ENCODE results near the gene MAFG. TPM values are rescaled to one million over a fixed set of nuclear protein-coding genes. Genes with fewer than 3 reads are reported as not detected.

The MAFG gene
- total and polyA plus RNA-seq, 2 donors (not counting 3 experiments of a cell fraction or from before 2014, with no cell fraction given) = 27.6 to 35.0 TPM

DNA sequence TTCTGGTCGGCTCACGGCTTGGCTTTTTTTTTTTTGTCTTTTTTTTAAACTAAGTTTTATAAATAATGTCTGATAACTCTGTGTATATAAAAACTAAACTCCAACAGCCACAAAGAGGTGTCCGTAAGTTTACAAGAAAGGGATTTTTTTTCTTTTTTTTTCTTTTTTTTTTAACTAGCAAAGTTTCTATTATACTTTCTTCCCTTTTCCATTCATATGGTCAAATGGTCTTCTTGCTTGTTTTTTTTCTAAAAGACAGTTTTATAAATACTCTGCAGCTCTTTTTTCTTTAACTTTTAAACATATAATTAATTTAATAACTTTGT lies 6.0 kb downstream of the MAFG start:
- intact Hi-C loops (cut with micrococcal nuclease) (no loop called here), dilution Hi-C loops (cut with MboI; ENCODE audit: extremely low pct_ligation_motif_present, low sequenced_read_pairs) (no loop called here)
- Histone ChIP-seq H4K20me1 (replicated peaks; ENCODE audit: control insufficient read depth, extremely low read depth, insufficient read depth, low read length) (no peaks in the 10 kb centered on the region), H3K9me1 (replicated peaks; ENCODE audit: control insufficient read depth, extremely low read depth, insufficient read depth, low read length) (no peaks in the 10 kb centered on the region), H3K27ac (ENCODE audit: insufficient read depth, low read depth, low read length) (no peak overlapping the region), H2AFZ (ENCODE audit: low read depth, low read length) (no peak overlapping the region), H3K4me2 (ENCODE audit: insufficient read depth, low read length) (no peak overlapping the region), H3K79me2 (ENCODE audit: control insufficient read depth, insufficient read depth, low read length) (peaks cover 73% of the 10 kb centered on the region), H3K4me1 (ENCODE audit: control insufficient read depth, extremely low read depth, insufficient read depth, low read length) (peaks cover 24% of the 10 kb centered on the region), H3K36me3 (ENCODE audit: control insufficient read depth in 2 of 2, extremely low read depth in 1 of 2, insufficient read depth in 2 of 2, low read length in 2 of 2) (peaks cover 0 to 26% of the 10 kb centered on the region in 2 experiments), H3K9ac (replicated peaks; ENCODE audit: extremely low read depth, insufficient read depth, low read length) (no peak overlapping the region), H3K27me3 (ENCODE audit: control insufficient read depth in 2 of 2, insufficient read depth in 2 of 2, low read length in 2 of 2) (no peaks in the 10 kb centered on the region), H3K9me3 (replicated peaks; ENCODE audit: control insufficient read depth, insufficient read depth, low read length) (no peaks in the 10 kb centered on the region), H3K4me3 (replicated peaks in 1 of 3; ENCODE audit: insufficient read depth in 1 of 3, low read depth in 1 of 3, low read length in 3 of 3) (no peak overlapping the region)
- CTCF ChIA-PET = no interaction called here
- FAIRE-seq (no peak), DNase-seq (ENCODE audit: low read depth, low spot score) (no peak)
- TF ChIP-seq JUN (IDR thresholded peaks at IDR 0.05; ENCODE audit: borderline replicate concordance, insufficient read depth, insufficient read length, low read depth) (no peak), POLR2A (IDR thresholded peaks at IDR 0.05; ENCODE audit: low read depth, low read length) (no peak)
- BruUV-seq (replicated peaks) = no TSS peak
- POLR2A ChIA-PET = no interaction called here

DNA sequence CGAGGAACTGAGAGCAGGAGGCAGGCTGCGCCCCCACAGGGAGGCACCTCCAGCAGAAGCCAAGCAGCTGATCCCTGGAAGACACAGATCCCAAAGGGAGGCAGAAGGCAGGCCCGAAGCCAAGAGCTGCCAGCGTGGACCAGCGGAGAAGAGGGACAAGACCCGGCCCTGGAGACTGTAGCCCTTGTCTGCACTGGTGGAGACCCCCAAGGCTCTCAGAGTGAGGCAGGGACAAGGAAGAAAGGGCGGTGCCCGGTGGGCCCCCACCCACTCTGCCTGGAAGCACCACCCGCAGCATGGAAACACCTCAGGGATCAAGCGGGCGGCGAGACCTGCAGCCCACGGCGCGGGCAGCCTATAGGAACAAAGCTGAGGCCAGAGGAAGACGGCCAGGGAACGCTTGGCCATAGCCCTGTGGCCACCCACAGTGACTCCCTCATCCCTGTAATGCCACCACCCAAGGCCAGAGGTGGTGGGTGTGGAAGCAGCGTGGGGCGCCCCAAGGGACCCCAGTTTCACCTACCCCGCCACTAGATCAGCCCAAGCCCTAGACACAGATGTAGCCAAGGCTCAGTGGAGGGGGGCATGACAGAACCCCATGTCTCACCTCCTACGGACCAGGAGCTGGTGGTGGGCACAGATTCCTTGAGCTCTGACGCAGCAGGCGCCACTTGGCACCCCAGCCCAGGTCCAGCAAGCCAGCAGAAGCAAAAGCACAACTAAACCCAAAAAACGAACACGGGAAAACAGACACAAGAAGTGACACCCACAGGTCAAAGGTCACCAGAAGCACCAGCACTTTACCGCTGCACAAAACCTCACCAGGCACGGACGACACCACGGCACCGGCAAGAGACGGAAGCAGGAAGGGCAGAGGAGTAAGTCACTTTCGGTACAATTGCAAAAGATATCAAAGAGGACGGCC lies 6.7 kb downstream of the MAFG start:
- Histone ChIP-seq H3K4me3 (replicated peaks in 1 of 3; ENCODE audit: insufficient read depth in 1 of 3, low read depth in 1 of 3, low read length in 3 of 3) (no peak overlapping the region), H2AFZ (ENCODE audit: low read depth, low read length) (no peak overlapping the region), H3K9me3 (replicated peaks; ENCODE audit: control insufficient read depth, insufficient read depth, low read length) (no peaks in the 10 kb centered on the region), H4K20me1 (replicated peaks; ENCODE audit: control insufficient read depth, extremely low read depth, insufficient read depth, low read length) (no peaks in the 10 kb centered on the region), H3K9me1 (replicated peaks; ENCODE audit: control insufficient read depth, extremely low read depth, insufficient read depth, low read length) (no peaks in the 10 kb centered on the region), H3K4me2 (ENCODE audit: insufficient read depth, low read length) (no peak overlapping the region), H3K36me3 (ENCODE audit: control insufficient read depth in 2 of 2, extremely low read depth in 1 of 2, insufficient read depth in 2 of 2, low read length in 2 of 2) (peaks cover 0 to 26% of the 10 kb centered on the region in 2 experiments), H3K27ac (ENCODE audit: insufficient read depth, low read depth, low read length) (no peak overlapping the region), H3K9ac (replicated peaks; ENCODE audit: extremely low read depth, insufficient read depth, low read length) (no peak overlapping the region), H3K27me3 (ENCODE audit: control insufficient read depth in 2 of 2, insufficient read depth in 2 of 2, low read length in 2 of 2) (no peaks in the 10 kb centered on the region), H3K79me2 (ENCODE audit: control insufficient read depth, insufficient read depth, low read length) (peaks cover 66% of the 10 kb centered on the region), H3K4me1 (ENCODE audit: control insufficient read depth, extremely low read depth, insufficient read depth, low read length) (peaks cover 18% of the 10 kb centered on the region)
- ChIA-PET CTCF (no interaction called here), POLR2A (no interaction called here)
- intact Hi-C loops (cut with micrococcal nuclease) = no loop called here
- FAIRE-seq = no peak
- dilution Hi-C loops (cut with MboI; ENCODE audit: extremely low pct_ligation_motif_present, low sequenced_read_pairs) = no loop called here
- no TSS peak for BruUV-seq (replicated peaks)
- no peak for DNase-seq (ENCODE audit: low read depth, low spot score)
- TF ChIP-seq POLR2A (IDR thresholded peaks at IDR 0.05; ENCODE audit: low read depth, low read length) (no peak), EZH2 (IDR thresholded peaks at IDR 0.05; ENCODE audit: borderline replicate concordance, low read depth, low read length, severe bottlenecking) (no peak), GATA2 (IDR thresholded peaks at IDR 0.05; ENCODE audit: insufficient read depth, insufficient read length, low read depth, low read length) (no peak), MYC (IDR thresholded peaks at IDR 0.05; ENCODE audit: low read depth, low read length) (no peak), FOS (IDR thresholded peaks at IDR 0.05; ENCODE audit: borderline replicate concordance, insufficient read depth, low read length) (no peak), JUN (IDR thresholded peaks at IDR 0.05; ENCODE audit: borderline replicate concordance, insufficient read depth, insufficient read length, low read depth) (no peak), POLR2AphosphoS5 (IDR thresholded peaks at IDR 0.05; ENCODE audit: insufficient read depth, low read depth, low read length) (no peak)
- TF ChIP-seq, protein P1, sequence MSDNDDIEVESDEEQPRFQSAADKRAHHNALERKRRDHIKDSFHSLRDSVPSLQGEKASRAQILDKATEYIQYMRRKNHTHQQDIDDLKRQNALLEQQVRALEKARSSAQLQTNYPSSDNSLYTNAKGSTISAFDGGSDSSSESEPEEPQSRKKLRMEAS (IDR thresholded peaks at IDR 0.05; ENCODE audit: insufficient read depth, insufficient read length) = no peak
- TF ChIP-seq, protein P2, sequence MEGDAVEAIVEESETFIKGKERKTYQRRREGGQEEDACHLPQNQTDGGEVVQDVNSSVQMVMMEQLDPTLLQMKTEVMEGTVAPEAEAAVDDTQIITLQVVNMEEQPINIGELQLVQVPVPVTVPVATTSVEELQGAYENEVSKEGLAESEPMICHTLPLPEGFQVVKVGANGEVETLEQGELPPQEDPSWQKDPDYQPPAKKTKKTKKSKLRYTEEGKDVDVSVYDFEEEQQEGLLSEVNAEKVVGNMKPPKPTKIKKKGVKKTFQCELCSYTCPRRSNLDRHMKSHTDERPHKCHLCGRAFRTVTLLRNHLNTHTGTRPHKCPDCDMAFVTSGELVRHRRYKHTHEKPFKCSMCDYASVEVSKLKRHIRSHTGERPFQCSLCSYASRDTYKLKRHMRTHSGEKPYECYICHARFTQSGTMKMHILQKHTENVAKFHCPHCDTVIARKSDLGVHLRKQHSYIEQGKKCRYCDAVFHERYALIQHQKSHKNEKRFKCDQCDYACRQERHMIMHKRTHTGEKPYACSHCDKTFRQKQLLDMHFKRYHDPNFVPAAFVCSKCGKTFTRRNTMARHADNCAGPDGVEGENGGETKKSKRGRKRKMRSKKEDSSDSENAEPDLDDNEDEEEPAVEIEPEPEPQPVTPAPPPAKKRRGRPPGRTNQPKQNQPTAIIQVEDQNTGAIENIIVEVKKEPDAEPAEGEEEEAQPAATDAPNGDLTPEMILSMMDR (IDR thresholded peaks at IDR 0.05; ENCODE audit: extremely low read depth in 1 of 2, insufficient read depth in 1 of 2, low read depth in 1 of 2, low read length in 2 of 2) = no peak

Data from endothelial cell of umbilical vein (primary cell).